ENCODE results near the gene IL9R.
"Not testable (repeated sequence)": the region's sequence is repeated elsewhere in the genome, so short reads cannot be mapped to it uniquely, and the experiment has no call there.

DNA sequence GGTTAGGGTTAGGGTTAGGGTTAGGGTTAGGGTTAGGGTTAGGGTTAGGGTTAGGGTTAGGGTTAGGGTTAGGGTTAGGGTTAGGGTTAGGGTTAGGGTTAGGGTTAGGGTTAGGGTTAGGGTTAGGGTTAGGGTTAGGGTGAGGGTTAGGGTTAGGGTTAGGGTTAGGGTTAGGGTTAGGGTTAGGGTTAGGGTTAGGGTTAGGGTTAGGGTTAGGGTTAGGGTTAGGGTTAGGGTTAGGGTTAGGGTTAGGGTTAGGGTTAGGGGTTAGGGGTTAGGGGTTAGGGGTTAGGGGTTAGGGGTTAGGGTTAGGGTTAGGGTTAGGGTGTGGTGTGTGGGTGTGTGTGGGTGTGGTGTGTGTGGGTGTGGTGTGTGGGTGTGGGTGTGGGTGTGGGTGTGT lies 33.0 kb downstream of the IL9R start:
- TF ChIP-seq, protein P1, sequence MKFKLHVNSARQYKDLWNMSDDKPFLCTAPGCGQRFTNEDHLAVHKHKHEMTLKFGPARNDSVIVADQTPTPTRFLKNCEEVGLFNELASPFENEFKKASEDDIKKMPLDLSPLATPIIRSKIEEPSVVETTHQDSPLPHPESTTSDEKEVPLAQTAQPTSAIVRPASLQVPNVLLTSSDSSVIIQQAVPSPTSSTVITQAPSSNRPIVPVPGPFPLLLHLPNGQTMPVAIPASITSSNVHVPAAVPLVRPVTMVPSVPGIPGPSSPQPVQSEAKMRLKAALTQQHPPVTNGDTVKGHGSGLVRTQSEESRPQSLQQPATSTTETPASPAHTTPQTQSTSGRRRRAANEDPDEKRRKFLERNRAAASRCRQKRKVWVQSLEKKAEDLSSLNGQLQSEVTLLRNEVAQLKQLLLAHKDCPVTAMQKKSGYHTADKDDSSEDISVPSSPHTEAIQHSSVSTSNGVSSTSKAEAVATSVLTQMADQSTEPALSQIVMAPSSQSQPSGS (IDR thresholded peaks at IDR 0.05; ENCODE audit: low read length) = not testable (repeated sequence)
- TF ChIP-seq FOXM1 (IDR thresholded peaks at IDR 0.05; ENCODE audit: low read depth, low read length); RAD21 (IDR thresholded peaks at IDR 0.05; ENCODE audit: insufficient read depth, low read depth, low read length): not testable (repeated sequence)

Measured in GM12878 (cell line).